ENCODE results near the gene WDR82.

WDR82 gene

GRCh38 chr3:52238761-52239701, 39.4 kb downstream of the WDR82 start, which contains the start of gene TWF2:
TSS of gene TWF2 (minus strand) at chr3:52239158. CDS start at chr3:52239016, 142 bp downstream.
- Histone ChIP-seq H3K4me3 (ENCODE audit: insufficient read depth in 1 of 2, low read depth in 1 of 2, low read length in 2 of 2) (peak within 1 kb of the TSS; percentile 78 to 94), H3K4me1 (ENCODE audit: control insufficient read depth, insufficient read depth, low read depth, low read length) (peaks cover 47% of the 10 kb centered on the region), H4K91ac (ENCODE audit: low read length) (peak within 1 kb of the TSS; percentile 98), H3K27me3 (ENCODE audit: control insufficient read depth in 1 of 2, insufficient read depth in 1 of 2, low read length in 2 of 2) (no peaks in the 10 kb centered on the region), H4K8ac (ENCODE audit: low read length) (peak within 1 kb of the TSS; percentile 98), H2BK120ac (ENCODE audit: low read depth, low read length) (peak within 1 kb of the TSS; percentile 82), H3K23ac (ENCODE audit: low read length in 2 of 2) (peak within 1 kb of the TSS in 1 of 2 experiments; percentile 55), H3K79me1 (replicated peaks; ENCODE audit: low read length, poor library complexity, severe bottlenecking) (peaks cover 16% of the 10 kb centered on the region), H2BK15ac (ENCODE audit: low read depth, poor library complexity, severe bottlenecking) (peak within 1 kb of the TSS; percentile 92), H3K4me2 (ENCODE audit: low read length, poor library complexity, severe bottlenecking) (peak within 1 kb of the TSS; percentile 89), H2BK12ac (ENCODE audit: low read length in 2 of 2) (peak within 1 kb of the TSS; percentile 67 to 79), H3K14ac (ENCODE audit: low read length in 2 of 2) (peak within 1 kb of the TSS in 1 of 2 experiments; percentile 91), H3K18ac (ENCODE audit: low read depth in 1 of 2, low read length in 2 of 2) (peak within 1 kb of the TSS; percentile 96 to 99), H2AK5ac (ENCODE audit: low read length, severe bottlenecking) (peak within 1 kb of the TSS; percentile 66), H2BK5ac (ENCODE audit: low read depth, low read length, poor library complexity, severe bottlenecking) (peak within 1 kb of the TSS; percentile 63), H3K9ac (ENCODE audit: low read length) (peak within 1 kb of the TSS; percentile 95), H3K4ac (ENCODE audit: low read depth in 1 of 2, low read length in 2 of 2) (peak within 1 kb of the TSS; percentile 83 to 90), H2AFZ (ENCODE audit: low read depth, low read length) (no peak within 1 kb of the TSS), H3K27ac (ENCODE audit: low read length, poor library complexity, severe bottlenecking) (peak within 1 kb of the TSS; percentile 86), H3K9me3 (ENCODE audit: control insufficient read depth, low read length) (no peaks in the 10 kb centered on the region), H3K36me3 (ENCODE audit: control insufficient read depth in 1 of 2, insufficient read depth in 2 of 2, low read depth in 1 of 2, low read length in 2 of 2) (peaks cover 15 to 18% of the 10 kb centered on the region in 2 experiments)
- DNase-seq, result peak; percentile 79
- WGBS, result under 1% methylated on average over 36 of the region's 92 CpGs

DNA sequence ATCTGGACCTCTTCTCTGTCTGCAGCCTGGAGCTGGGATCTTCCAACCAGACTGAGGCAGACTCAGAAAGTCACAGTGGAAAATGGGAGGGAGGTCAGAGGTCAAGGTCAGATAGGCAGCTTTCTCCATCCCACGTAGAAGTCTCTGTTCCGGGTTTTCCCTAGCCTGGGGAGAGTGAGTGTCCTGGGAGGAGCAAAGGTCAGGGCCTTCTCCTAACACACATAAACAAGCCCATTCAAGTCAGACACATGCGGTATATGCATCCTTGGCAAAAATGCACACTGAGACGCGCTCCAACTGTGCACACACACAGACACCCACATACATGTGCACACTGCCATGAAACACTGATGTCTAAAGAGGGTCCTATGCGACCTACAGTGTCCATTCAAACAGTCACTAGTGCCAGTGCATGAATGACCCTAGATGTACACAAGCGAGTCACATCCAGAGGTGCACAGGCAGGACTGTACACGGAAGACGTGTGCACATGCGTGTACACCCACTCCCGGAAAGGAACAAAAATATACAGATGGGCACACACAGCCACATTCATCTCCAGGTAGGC, 40.2 kb downstream of the WDR82 start:
- H3K4me1 ChIP-seq (ENCODE audit: control insufficient read depth, insufficient read depth, low read depth, low read length), result peaks cover 45% of the 10 kb centered on the region
- H3K4ac ChIP-seq (ENCODE audit: low read depth in 1 of 2, low read length in 2 of 2), result peak overlapping the region in 1 of 2 experiments; percentile 77
- H2BK5ac ChIP-seq (ENCODE audit: low read depth, low read length, poor library complexity, severe bottlenecking), result peak overlapping the region; percentile 63
- H3K27ac ChIP-seq (ENCODE audit: low read length, poor library complexity, severe bottlenecking), result peak overlapping the region; percentile 86
- H2AFZ ChIP-seq (ENCODE audit: low read depth, low read length), result no peak overlapping the region
- H3K4me3 ChIP-seq (ENCODE audit: insufficient read depth in 1 of 2, low read depth in 1 of 2, low read length in 2 of 2), result peak overlapping the region; percentile 78 to 94
- peak overlapping the region; percentile 90 for H4K91ac ChIP-seq (ENCODE audit: low read length)
- H4K8ac ChIP-seq (ENCODE audit: low read length), result peak overlapping the region; percentile 59
- peak; percentile 55 for DNase-seq
- H3K4me2 ChIP-seq (ENCODE audit: low read length, poor library complexity, severe bottlenecking), result peak overlapping the region; percentile 89
- peak overlapping the region; percentile 95 for H3K9ac ChIP-seq (ENCODE audit: low read length)
- H3K79me1 ChIP-seq (replicated peaks; ENCODE audit: low read length, poor library complexity, severe bottlenecking), result peaks cover 20% of the 10 kb centered on the region
- no peaks in the 10 kb centered on the region for H3K27me3 ChIP-seq (ENCODE audit: control insufficient read depth in 1 of 2, insufficient read depth in 1 of 2, low read length in 2 of 2)
- peak overlapping the region; percentile 7 to 76 for H2BK12ac ChIP-seq (ENCODE audit: low read length in 2 of 2)
- WGBS, result 12% methylated on average over 10 of the region's 11 CpGs
- peak overlapping the region; percentile 96 to 99 for H3K18ac ChIP-seq (ENCODE audit: low read depth in 1 of 2, low read length in 2 of 2)
- peaks cover 20 to 23% of the 10 kb centered on the region in 2 experiments for H3K36me3 ChIP-seq (ENCODE audit: control insufficient read depth in 1 of 2, insufficient read depth in 2 of 2, low read depth in 1 of 2, low read length in 2 of 2)
- H3K23ac ChIP-seq (ENCODE audit: low read length in 2 of 2), result no peak overlapping the region
- no peaks in the 10 kb centered on the region for H3K9me3 ChIP-seq (ENCODE audit: control insufficient read depth, low read length)
- H2AK5ac ChIP-seq (ENCODE audit: low read length, severe bottlenecking), result peak overlapping the region; percentile 63
- H2BK120ac ChIP-seq (ENCODE audit: low read depth, low read length), result peak overlapping the region; percentile 24
- H3K14ac ChIP-seq (ENCODE audit: low read length in 2 of 2), result peak overlapping the region in 1 of 2 experiments; percentile 87
- peak overlapping the region; percentile 68 for H2BK15ac ChIP-seq (ENCODE audit: low read depth, poor library complexity, severe bottlenecking)

GRCh38 chr3:52237657-52238172, 40.7 kb downstream of the WDR82 start:
- Histone ChIP-seq H4K91ac (ENCODE audit: low read length) (peak overlapping the region; percentile 76), H2AFZ (ENCODE audit: low read depth, low read length) (no peak overlapping the region), H2BK12ac (ENCODE audit: low read length in 2 of 2) (peak overlapping the region in 1 of 2 experiments; percentile 70), H3K14ac (ENCODE audit: low read length in 2 of 2) (no peak overlapping the region), H2BK5ac (ENCODE audit: low read depth, low read length, poor library complexity, severe bottlenecking) (peak overlapping the region; percentile 63), H2BK120ac (ENCODE audit: low read depth, low read length) (peak overlapping the region; percentile 24), H3K4me1 (ENCODE audit: control insufficient read depth, insufficient read depth, low read depth, low read length) (peaks cover 45% of the 10 kb centered on the region), H2AK5ac (ENCODE audit: low read length, severe bottlenecking) (peak overlapping the region; percentile 63), H3K27me3 (ENCODE audit: control insufficient read depth in 1 of 2, insufficient read depth in 1 of 2, low read length in 2 of 2) (no peaks in the 10 kb centered on the region), H3K27ac (ENCODE audit: low read length, poor library complexity, severe bottlenecking) (peak overlapping the region; percentile 86), H3K79me1 (replicated peaks; ENCODE audit: low read length, poor library complexity, severe bottlenecking) (peaks cover 24% of the 10 kb centered on the region), H3K36me3 (ENCODE audit: control insufficient read depth in 1 of 2, insufficient read depth in 2 of 2, low read depth in 1 of 2, low read length in 2 of 2) (peaks cover 24 to 29% of the 10 kb centered on the region in 2 experiments), H3K4me2 (ENCODE audit: low read length, poor library complexity, severe bottlenecking) (peak overlapping the region; percentile 89), H2BK15ac (ENCODE audit: low read depth, poor library complexity, severe bottlenecking) (peak overlapping the region; percentile 53), H3K18ac (ENCODE audit: low read depth in 1 of 2, low read length in 2 of 2) (peak overlapping the region; percentile 2 to 92), H3K23ac (ENCODE audit: low read length in 2 of 2) (no peak overlapping the region), H3K9ac (ENCODE audit: low read length) (peak overlapping the region; percentile 95), H3K4me3 (ENCODE audit: insufficient read depth in 1 of 2, low read depth in 1 of 2, low read length in 2 of 2) (peak overlapping the region; percentile 42 to 94), H3K4ac (ENCODE audit: low read depth in 1 of 2, low read length in 2 of 2) (peak overlapping the region in 1 of 2 experiments; percentile 77), H3K9me3 (ENCODE audit: control insufficient read depth, low read length) (no peaks in the 10 kb centered on the region), H4K8ac (ENCODE audit: low read length) (peak overlapping the region; percentile 47)
- peak; percentile 92 for DNase-seq
- 38% methylated on average over 7 of the region's 8 CpGs for WGBS

Data from mesenchymal stem cell (in vitro differentiated cells and primary cell).